GM18519 (cell line): Measurements from ENCODE around the gene ALG14.
"Not testable (repeated sequence)": the region's sequence is repeated elsewhere in the genome, so short reads cannot be mapped to it uniquely, and the experiment has no call there.

Experiments used
- ATAC-seq: cut with Tn5 transposase; IDR thresholded peaks from one replicate; pipeline ENCODE4 v1.9.1; 2021; ENCODE audit warnings: mild to moderate bottlenecking, moderate library complexity; ENCODE audit not compliant: unreplicated experiment, low FRiP score

Gene ALG14

DNA sequence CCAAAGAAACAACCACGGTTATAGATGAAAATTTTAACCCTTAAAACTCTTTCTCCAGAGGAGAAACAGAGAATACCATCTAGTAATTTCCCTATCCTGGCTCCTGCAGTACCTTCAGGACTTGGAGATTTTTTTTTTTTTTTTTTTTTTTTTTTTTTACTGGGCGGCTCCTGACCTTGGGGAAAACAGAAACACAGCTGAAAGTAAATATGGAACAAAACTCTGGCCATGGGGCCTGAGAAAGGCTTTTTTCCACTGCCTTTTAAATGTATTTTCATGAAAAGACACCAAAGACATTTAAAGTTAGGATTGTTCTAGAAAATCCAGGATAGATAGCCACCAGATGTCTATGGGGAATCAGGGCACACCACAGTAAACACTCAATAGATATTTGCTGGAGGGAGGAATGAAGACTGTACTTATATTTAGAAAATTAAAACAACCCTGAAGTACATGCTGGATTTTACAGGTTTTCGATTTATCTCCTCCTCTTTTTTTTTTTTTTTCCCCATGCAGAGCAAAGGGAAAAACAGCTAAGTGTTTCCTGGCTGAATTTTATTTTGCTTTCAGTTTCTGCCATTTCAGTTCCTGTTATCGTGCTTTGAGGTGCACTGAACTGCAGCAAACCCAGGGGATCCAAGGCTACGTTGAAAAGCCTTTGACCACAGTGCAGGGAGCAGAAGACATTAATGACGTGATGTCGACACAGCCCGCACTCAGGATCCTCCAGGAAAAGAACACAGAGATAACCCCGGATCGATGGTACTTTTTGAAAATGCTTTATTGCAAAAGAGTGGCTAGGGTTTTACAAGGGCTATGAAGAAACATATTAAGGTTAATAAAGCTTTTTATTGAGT is 110.1 kb downstream of the ALG14 start:
- ATAC-seq: peak; percentile 86

DNA sequence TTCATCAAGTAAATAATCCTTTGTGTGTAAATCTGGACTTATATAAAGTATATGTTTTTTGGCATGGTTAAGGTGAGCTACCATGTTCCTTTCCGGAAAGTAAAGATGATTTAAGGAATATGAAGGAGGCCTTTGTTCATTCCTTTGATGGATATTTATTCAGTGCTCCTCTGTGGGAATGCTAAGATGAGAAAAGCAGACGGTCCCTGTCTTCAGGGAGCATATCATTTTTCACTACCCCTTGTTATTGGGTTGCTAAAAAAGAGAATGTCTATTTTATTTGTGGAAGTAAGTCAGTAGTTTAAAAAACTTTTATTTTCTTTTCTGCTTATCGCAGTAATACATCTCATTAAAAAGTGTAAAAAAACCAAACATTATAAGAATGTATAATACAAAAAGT is 110.8 kb downstream of the ALG14 start:
- no peak for ATAC-seq

DNA sequence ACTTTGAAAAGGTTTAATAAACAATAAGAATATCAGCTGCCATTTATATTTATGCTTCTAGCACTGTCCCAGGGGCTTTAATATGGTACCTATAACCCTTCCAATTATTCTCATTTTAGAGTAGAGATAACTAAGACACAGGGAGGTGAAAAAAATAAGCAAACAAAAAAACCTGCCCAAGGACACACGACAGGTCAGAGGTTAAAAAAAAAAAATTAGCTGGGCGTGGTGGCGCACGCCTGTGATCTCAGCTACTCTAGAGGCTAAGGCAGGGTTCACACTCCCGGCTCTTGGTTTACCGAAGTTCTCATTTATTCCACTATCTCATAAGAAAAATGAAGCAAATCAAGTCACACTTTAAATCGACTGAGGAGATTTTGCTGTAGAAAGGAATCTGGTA is 111.2 kb downstream of the ALG14 start:
- ATAC-seq: no peak

DNA sequence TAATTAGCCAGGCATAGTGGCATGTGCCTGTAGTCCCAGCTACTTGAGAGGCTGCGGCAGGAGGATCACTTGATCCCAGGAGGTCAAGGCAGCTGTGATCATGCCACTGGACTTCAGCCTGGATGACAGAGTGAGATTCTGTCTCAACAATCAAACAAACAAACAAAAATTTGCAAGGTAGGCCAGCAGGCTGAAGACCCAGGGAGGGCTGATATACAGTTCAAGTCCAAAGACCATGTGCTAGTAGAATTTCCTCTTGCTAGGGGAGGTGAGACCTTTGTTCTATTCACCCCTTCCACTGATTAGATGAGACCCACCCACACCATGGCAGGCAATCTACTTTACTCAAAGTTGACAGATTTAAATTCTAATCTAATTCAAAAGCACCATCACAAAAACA is 114.7 kb downstream of the ALG14 start:
- no peak for ATAC-seq

DNA sequence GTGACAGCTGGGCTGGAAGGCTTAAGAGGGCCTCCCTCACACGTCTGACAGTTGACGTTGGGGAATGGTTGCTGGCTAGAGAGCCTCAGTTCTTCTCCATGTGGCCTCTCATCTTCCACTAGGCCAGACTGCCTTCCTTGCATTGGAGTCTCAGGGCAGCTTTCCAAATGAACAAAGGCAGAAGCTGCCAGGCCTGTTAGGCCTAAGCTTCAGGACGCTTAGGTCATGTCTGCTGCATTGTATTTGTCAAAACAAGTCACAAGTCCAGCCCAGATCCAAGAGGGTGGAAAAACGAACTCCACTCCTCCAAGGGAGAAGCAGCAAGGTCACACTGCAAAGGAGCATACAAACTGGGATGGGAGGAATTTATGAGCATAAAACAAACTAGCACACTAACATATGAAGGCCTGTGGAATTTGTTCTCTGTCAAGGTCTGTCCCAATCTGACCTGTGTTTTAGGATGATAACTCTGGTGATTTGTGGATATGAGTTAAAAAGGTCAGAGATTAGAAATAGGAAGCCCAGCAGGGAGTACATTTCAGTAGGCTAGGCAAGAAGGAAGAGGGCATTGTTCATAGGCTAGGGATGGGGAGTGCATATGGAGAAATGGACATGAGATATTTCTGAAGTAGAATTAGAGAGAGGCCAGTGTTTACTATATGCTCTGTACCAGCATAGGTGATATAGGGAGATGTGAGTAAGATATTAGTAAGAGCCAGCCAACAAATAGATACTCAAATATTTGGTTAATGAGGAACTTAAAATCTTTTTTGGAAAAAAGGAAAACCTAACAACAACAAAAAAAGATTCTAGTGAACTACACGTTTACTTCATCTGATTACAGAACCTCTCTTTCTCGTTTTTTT is 116.8 kb downstream of the ALG14 start:
- no peak for ATAC-seq

- ATAC-seq: no peak
These were observed 118.2 kb downstream of the ALG14 start for GRCh38 chr1:94954263-94955220.

DNA sequence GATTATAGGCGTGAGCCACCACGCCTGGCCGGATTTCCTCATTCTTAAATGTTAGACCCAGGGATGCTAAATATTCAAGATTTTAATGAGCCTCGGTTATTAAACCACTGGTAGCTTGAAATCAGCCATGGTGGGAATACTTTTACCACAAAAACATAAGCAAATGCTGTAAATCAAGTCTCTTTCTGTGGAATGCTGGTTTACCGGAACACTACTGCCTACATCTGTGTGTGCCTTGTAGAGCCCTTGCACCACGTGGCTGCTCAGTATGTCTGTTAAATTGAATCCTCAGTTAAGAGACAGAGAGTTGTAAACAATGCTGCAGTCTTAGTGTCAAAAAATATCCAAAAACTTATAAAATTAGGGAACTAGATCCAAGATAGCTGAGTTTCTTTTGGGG is 119.0 kb downstream of the ALG14 start:
- ATAC-seq: no peak

DNA sequence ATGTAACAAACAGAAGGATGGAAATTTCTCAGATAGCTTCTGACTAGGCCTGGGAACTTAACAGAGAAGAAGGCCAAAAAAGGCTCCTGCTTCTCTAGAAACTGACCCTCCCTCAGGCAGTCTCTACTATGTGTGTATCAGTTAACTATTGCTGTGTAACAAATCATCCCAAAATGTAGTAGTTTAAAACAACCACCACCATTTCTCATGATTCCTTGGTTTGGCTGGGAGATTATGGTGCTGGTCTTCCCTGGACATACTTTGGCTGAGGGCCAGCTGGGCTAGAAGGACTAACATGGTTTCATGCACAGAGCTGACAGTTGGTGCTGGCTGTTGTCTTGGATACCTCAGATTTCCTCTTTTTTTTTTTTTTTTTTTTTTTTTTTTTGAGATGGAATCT is 119.6 kb downstream of the ALG14 start:
- no peak for ATAC-seq

- no peak for ATAC-seq
These were observed 120.2 kb downstream of the ALG14 start for GRCh38 chr1:94952539-94952938.

GRCh38 chr1:94951509-94952208 is 121.1 kb downstream of the ALG14 start:
- no peak for ATAC-seq

- ATAC-seq: no peak
These were observed 121.7 kb downstream of the ALG14 start for GRCh38 chr1:94951046-94951445.

- no peak for ATAC-seq
These were observed 122.8 kb downstream of the ALG14 start for GRCh38 chr1:94949681-94950661.

DNA sequence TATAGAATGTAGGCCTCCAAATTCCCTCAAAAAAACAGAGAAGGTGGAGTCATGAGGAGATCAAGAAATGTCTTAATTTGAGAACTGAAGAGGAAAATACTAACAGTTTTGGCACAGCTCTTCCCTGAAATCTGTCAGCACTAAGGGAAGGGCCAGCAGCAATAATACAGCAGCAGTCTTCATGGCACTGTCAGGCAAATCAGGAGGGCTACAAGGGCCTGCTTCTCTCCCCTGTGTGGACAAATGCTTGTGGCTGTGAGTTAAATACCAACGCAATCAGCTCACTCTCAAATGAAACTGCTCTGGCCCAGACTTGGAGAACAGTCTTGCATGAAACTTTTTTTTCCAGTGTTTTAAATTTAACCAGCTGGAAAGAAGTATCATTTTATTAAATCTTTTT is 125.3 kb downstream of the ALG14 start:
- no peak for ATAC-seq

GRCh38 chr1:94946886-94947285 is 125.9 kb downstream of the ALG14 start:
- ATAC-seq: no peak

GRCh38 chr1:94942171-94943128 is 130.3 kb downstream of the ALG14 start:
- ATAC-seq: no peak

GRCh38 chr1:94941480-94941879 is 131.3 kb downstream of the ALG14 start:
- not testable (repeated sequence) for ATAC-seq

DNA sequence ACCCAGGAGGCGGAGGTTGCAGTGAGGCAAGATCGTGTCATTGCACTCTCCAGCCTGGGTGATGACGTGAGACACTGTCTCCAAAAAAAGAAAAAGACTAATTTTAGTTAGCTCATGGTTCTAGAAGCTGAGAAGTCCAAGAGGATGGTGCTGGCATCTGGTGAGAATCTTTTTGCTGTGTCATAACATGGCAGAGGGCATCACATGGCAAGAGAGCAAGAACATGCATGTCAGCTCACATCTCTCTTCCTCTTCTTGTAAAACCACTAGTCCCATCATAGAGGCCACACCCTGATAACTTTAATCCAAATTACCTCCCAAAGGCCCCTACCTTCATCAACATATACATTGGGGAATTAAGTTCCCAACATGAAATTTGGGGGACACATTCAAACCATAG is 132.0 kb downstream of the ALG14 start:
- no peak for ATAC-seq

DNA sequence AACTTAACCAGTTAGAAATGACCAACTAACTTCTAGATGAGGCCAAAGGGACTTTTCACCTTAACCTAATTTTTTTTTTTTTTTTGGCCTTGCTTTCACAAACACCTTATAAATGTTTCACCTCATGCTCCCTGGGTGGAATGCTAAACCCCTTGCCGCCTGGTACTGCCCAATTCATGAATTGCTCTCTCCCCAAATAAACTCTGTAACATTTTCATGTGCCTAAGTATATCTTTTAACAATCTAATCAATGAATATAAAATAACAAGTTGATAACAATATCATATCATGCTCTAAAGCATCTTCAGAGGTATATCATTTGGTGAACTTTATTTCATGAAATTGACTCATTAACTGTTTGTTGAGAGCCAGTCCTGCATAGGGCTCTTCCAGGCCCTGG is 134.9 kb downstream of the ALG14 start:
- ATAC-seq: no peak
